NCI-H187 treated with DMSO at 0.1 percent for 48 hours (cell line): ENCODE results near the gene FBXO2.
"Not testable (repeated sequence)": the region's sequence is repeated elsewhere in the genome, so short reads cannot be mapped to it uniquely, and the experiment has no call there.

ENCODE experiments used
- DNase-seq: peaks from one replicate; lab custom pipeline; 2025; lab: John Stamatoyannopoulos, UW

Gene FBXO2

GRCh38 chr1:11629184-11630016 is 24.8 kb downstream of the FBXO2 start:
- peak; percentile 47 for DNase-seq

- DNase-seq = no peak
Measured at GRCh38 chr1:11628767-11629166, 25.5 kb downstream of the FBXO2 start.

- no peak for DNase-seq
Measured at GRCh38 chr1:11626551-11626950, 27.7 kb downstream of the FBXO2 start.

- no peak for DNase-seq
Measured at GRCh38 chr1:11623702-11624101, 30.5 kb downstream of the FBXO2 start.

- DNase-seq = no peak
Measured at GRCh38 chr1:11622398-11622797, 31.8 kb downstream of the FBXO2 start.

GRCh38 chr1:11620924-11621323 is 33.3 kb downstream of the FBXO2 start:
- no peak for DNase-seq

GRCh38 chr1:11620405-11620804 is 33.8 kb downstream of the FBXO2 start:
- no peak for DNase-seq

- DNase-seq = no peak
Measured at GRCh38 chr1:11617741-11618140, 36.5 kb downstream of the FBXO2 start.

GRCh38 chr1:11617314-11617713 is 36.9 kb downstream of the FBXO2 start:
- no peak for DNase-seq

- DNase-seq = no peak
Measured at GRCh38 chr1:11616766-11617165, 37.5 kb downstream of the FBXO2 start.

- no peak for DNase-seq
Measured at GRCh38 chr1:11615090-11615489, 39.1 kb downstream of the FBXO2 start.

- no peak for DNase-seq
Measured at GRCh38 chr1:11613347-11613746, 40.9 kb downstream of the FBXO2 start.

- DNase-seq = no peak
Measured at GRCh38 chr1:11611638-11612327, 42.4 kb downstream of the FBXO2 start.

GRCh38 chr1:11610629-11611180 is 43.5 kb downstream of the FBXO2 start:
- DNase-seq = no peak

- not testable (repeated sequence) for DNase-seq
Measured at GRCh38 chr1:11609378-11609777, 44.9 kb downstream of the FBXO2 start.

- DNase-seq = not testable (repeated sequence)
Measured at GRCh38 chr1:11608596-11609130, 45.6 kb downstream of the FBXO2 start.

GRCh38 chr1:11606775-11607174 is 47.5 kb downstream of the FBXO2 start:
- no peak for DNase-seq

- no peak for DNase-seq
Measured at GRCh38 chr1:11602981-11603380, 51.2 kb downstream of the FBXO2 start.

- DNase-seq = no peak
Measured at GRCh38 chr1:11602424-11602823, 51.8 kb downstream of the FBXO2 start.

GRCh38 chr1:11600836-11601235 is 53.4 kb downstream of the FBXO2 start:
- no peak for DNase-seq

GRCh38 chr1:11599891-11600576 is 54.2 kb downstream of the FBXO2 start:
- no peak for DNase-seq

- no peak for DNase-seq
Measured at GRCh38 chr1:11598461-11598860, 55.8 kb downstream of the FBXO2 start.
